Measurements from ENCODE around the gene AKAP11. TPM values are rescaled to one million over a fixed set of nuclear protein-coding genes. Genes with fewer than 3 reads are reported as not detected.

AKAP11 gene
- polyA plus RNA-seq, 2 donors = 3.4 to 4.5 TPM

GRCh38 chr13:42271337-42272114 lies 426 bp upstream of the AKAP11 start:
- WGBS, 2 donors = 3% methylated on average over 45 to 57 of the region's 57 CpGs
- no peaks in the 10 kb centered on the region for H3K9me3 ChIP-seq (ENCODE audit: control insufficient read depth in 2 of 2, insufficient read depth in 1 of 2, low read depth in 1 of 2, low read length in 1 of 2)
- H3K4me1 ChIP-seq (ENCODE audit: control insufficient read depth in 2 of 2, insufficient read depth in 2 of 2, low read length in 1 of 2) = no peaks in the 10 kb centered on the region
- H3K27me3 ChIP-seq (ENCODE audit: control insufficient read depth in 1 of 2, insufficient read depth in 2 of 2, low read length in 2 of 2) = no peaks in the 10 kb centered on the region
- H3K36me3 ChIP-seq (ENCODE audit: control insufficient read depth in 2 of 2, insufficient read depth in 2 of 2, low read length in 1 of 2) = no peaks in the 10 kb centered on the region
- peak overlapping the region; percentile 71 to 93 for H3K4me3 ChIP-seq (ENCODE audit: low read depth in 1 of 2, low read length in 2 of 2)
- H3K27ac ChIP-seq (ENCODE audit: low read depth in 2 of 2, low read length in 1 of 2) = peak overlapping the region; percentile 86 to 87

GRCh38 chr13:42272804-42273175 lies 838 bp downstream of the AKAP11 start:
- Histone ChIP-seq H3K4me1 (ENCODE audit: control insufficient read depth in 2 of 2, insufficient read depth in 2 of 2, low read length in 1 of 2) (no peaks in the 10 kb centered on the region), H3K27ac (ENCODE audit: low read depth in 2 of 2, low read length in 1 of 2) (peak overlapping the region in 1 of 2 donors; percentile 87), H3K36me3 (ENCODE audit: control insufficient read depth in 2 of 2, insufficient read depth in 2 of 2, low read length in 1 of 2) (no peaks in the 10 kb centered on the region), H3K9me3 (ENCODE audit: control insufficient read depth in 2 of 2, insufficient read depth in 1 of 2, low read depth in 1 of 2, low read length in 1 of 2) (no peaks in the 10 kb centered on the region), H3K27me3 (ENCODE audit: control insufficient read depth in 1 of 2, insufficient read depth in 2 of 2, low read length in 2 of 2) (no peaks in the 10 kb centered on the region), H3K4me3 (ENCODE audit: low read depth in 1 of 2, low read length in 2 of 2) (peak overlapping the region; percentile 71 to 93)
- WGBS, 2 donors = 3 to 9% methylated on average over 4 of the region's 4 CpGs

GRCh38 chr13:42274386-42275097 lies 2.6 kb downstream of the AKAP11 start:
- no peaks in the 10 kb centered on the region for H3K27me3 ChIP-seq (ENCODE audit: control insufficient read depth in 1 of 2, insufficient read depth in 2 of 2, low read length in 2 of 2)
- WGBS, 2 donors = 83% methylated on average over 10 of the region's 10 CpGs
- H3K9me3 ChIP-seq (ENCODE audit: control insufficient read depth in 2 of 2, insufficient read depth in 1 of 2, low read depth in 1 of 2, low read length in 1 of 2) = no peaks in the 10 kb centered on the region
- H3K27ac ChIP-seq (ENCODE audit: low read depth in 2 of 2, low read length in 1 of 2) = no peak overlapping the region
- H3K36me3 ChIP-seq (ENCODE audit: control insufficient read depth in 2 of 2, insufficient read depth in 2 of 2, low read length in 1 of 2) = no peaks in the 10 kb centered on the region
- H3K4me3 ChIP-seq (ENCODE audit: low read depth in 1 of 2, low read length in 2 of 2) = no peak overlapping the region
- H3K4me1 ChIP-seq (ENCODE audit: control insufficient read depth in 2 of 2, insufficient read depth in 2 of 2, low read length in 1 of 2) = no peaks in the 10 kb centered on the region

GRCh38 chr13:42275098-42275471 lies 3.1 kb downstream of the AKAP11 start:
- Histone ChIP-seq H3K4me3 (ENCODE audit: low read depth in 1 of 2, low read length in 2 of 2) (no peak overlapping the region), H3K36me3 (ENCODE audit: control insufficient read depth in 2 of 2, insufficient read depth in 2 of 2, low read length in 1 of 2) (no peaks in the 10 kb centered on the region), H3K27ac (ENCODE audit: low read depth in 2 of 2, low read length in 1 of 2) (no peak overlapping the region), H3K9me3 (ENCODE audit: control insufficient read depth in 2 of 2, insufficient read depth in 1 of 2, low read depth in 1 of 2, low read length in 1 of 2) (no peaks in the 10 kb centered on the region), H3K4me1 (ENCODE audit: control insufficient read depth in 2 of 2, insufficient read depth in 2 of 2, low read length in 1 of 2) (no peaks in the 10 kb centered on the region), H3K27me3 (ENCODE audit: control insufficient read depth in 1 of 2, insufficient read depth in 2 of 2, low read length in 2 of 2) (no peaks in the 10 kb centered on the region)
- 73 to 80% methylated on average over 2 of the region's 2 CpGs for WGBS, 2 donors

GRCh38 chr13:42275506-42275905 lies 3.6 kb downstream of the AKAP11 start:
- 89% methylated on average over 4 of the region's 4 CpGs for WGBS, 2 donors
- Histone ChIP-seq H3K9me3 (ENCODE audit: control insufficient read depth in 2 of 2, insufficient read depth in 1 of 2, low read depth in 1 of 2, low read length in 1 of 2) (no peaks in the 10 kb centered on the region), H3K27ac (ENCODE audit: low read depth in 2 of 2, low read length in 1 of 2) (no peak overlapping the region)

GRCh38 chr13:42276683-42277082 lies 4.7 kb downstream of the AKAP11 start:
- Histone ChIP-seq H3K4me1 (ENCODE audit: control insufficient read depth in 2 of 2, insufficient read depth in 2 of 2, low read length in 1 of 2) (no peaks in the 10 kb centered on the region), H3K4me3 (ENCODE audit: low read depth in 1 of 2, low read length in 2 of 2) (no peak overlapping the region), H3K9me3 (ENCODE audit: control insufficient read depth in 2 of 2, insufficient read depth in 1 of 2, low read depth in 1 of 2, low read length in 1 of 2) (no peaks in the 10 kb centered on the region), H3K27ac (ENCODE audit: low read depth in 2 of 2, low read length in 1 of 2) (no peak overlapping the region), H3K36me3 (ENCODE audit: control insufficient read depth in 2 of 2, insufficient read depth in 2 of 2, low read length in 1 of 2) (no peaks in the 10 kb centered on the region), H3K27me3 (ENCODE audit: control insufficient read depth in 1 of 2, insufficient read depth in 2 of 2, low read length in 2 of 2) (no peaks in the 10 kb centered on the region)
- WGBS, 2 donors = 90 to 96% methylated on average over 3 of the region's 3 CpGs

More at GRCh38 chr13:42275506-42275905, 3.6 kb downstream of the AKAP11 start:
- Histone ChIP-seq H3K36me3 (ENCODE audit: control insufficient read depth in 2 of 2, insufficient read depth in 2 of 2, low read length in 1 of 2) (no peaks in the 10 kb centered on the region), H3K4me3 (ENCODE audit: low read depth in 1 of 2, low read length in 2 of 2) (no peak overlapping the region), H3K27me3 (ENCODE audit: control insufficient read depth in 1 of 2, insufficient read depth in 2 of 2, low read length in 2 of 2) (no peaks in the 10 kb centered on the region), H3K4me1 (ENCODE audit: control insufficient read depth in 2 of 2, insufficient read depth in 2 of 2, low read length in 1 of 2) (no peaks in the 10 kb centered on the region)

GRCh38 chr13:42277618-42278276 lies 5.8 kb downstream of the AKAP11 start:
- WGBS, 2 donors = 90 to 92% methylated on average over 7 of the region's 7 CpGs
- Histone ChIP-seq H3K4me1 (ENCODE audit: control insufficient read depth in 2 of 2, insufficient read depth in 2 of 2, low read length in 1 of 2) (no peaks in the 10 kb centered on the region), H3K27ac (ENCODE audit: low read depth in 2 of 2, low read length in 1 of 2) (no peak overlapping the region), H3K36me3 (ENCODE audit: control insufficient read depth in 2 of 2, insufficient read depth in 2 of 2, low read length in 1 of 2) (no peaks in the 10 kb centered on the region), H3K27me3 (ENCODE audit: control insufficient read depth in 1 of 2, insufficient read depth in 2 of 2, low read length in 2 of 2) (no peaks in the 10 kb centered on the region), H3K4me3 (ENCODE audit: low read depth in 1 of 2, low read length in 2 of 2) (no peak overlapping the region), H3K9me3 (ENCODE audit: control insufficient read depth in 2 of 2, insufficient read depth in 1 of 2, low read depth in 1 of 2, low read length in 1 of 2) (no peaks in the 10 kb centered on the region)

GRCh38 chr13:42279080-42279479 lies 7.1 kb downstream of the AKAP11 start:
- Histone ChIP-seq H3K4me3 (ENCODE audit: low read depth in 1 of 2, low read length in 2 of 2) (no peak overlapping the region), H3K27me3 (ENCODE audit: control insufficient read depth in 1 of 2, insufficient read depth in 2 of 2, low read length in 2 of 2) (no peaks in the 10 kb centered on the region), H3K9me3 (ENCODE audit: control insufficient read depth in 2 of 2, insufficient read depth in 1 of 2, low read depth in 1 of 2, low read length in 1 of 2) (no peaks in the 10 kb centered on the region), H3K36me3 (ENCODE audit: control insufficient read depth in 2 of 2, insufficient read depth in 2 of 2, low read length in 1 of 2) (no peaks in the 10 kb centered on the region), H3K27ac (ENCODE audit: low read depth in 2 of 2, low read length in 1 of 2) (no peak overlapping the region), H3K4me1 (ENCODE audit: control insufficient read depth in 2 of 2, insufficient read depth in 2 of 2, low read length in 1 of 2) (no peaks in the 10 kb centered on the region)
- WGBS, 2 donors = 75 to 88% methylated on average over 6 of the region's 6 CpGs

- H3K4me3 ChIP-seq (ENCODE audit: low read depth in 1 of 2, low read length in 2 of 2) = no peak overlapping the region
- WGBS, 2 donors = 56 to 67% methylated on average over 1 of the region's 1 CpG
- no peaks in the 10 kb centered on the region for H3K36me3 ChIP-seq (ENCODE audit: control insufficient read depth in 2 of 2, insufficient read depth in 2 of 2, low read length in 1 of 2)
- H3K4me1 ChIP-seq (ENCODE audit: control insufficient read depth in 2 of 2, insufficient read depth in 2 of 2, low read length in 1 of 2) = no peaks in the 10 kb centered on the region
- H3K27ac ChIP-seq (ENCODE audit: low read depth in 2 of 2, low read length in 1 of 2) = no peak overlapping the region
- H3K27me3 ChIP-seq (ENCODE audit: control insufficient read depth in 1 of 2, insufficient read depth in 2 of 2, low read length in 2 of 2) = no peaks in the 10 kb centered on the region
- no peaks in the 10 kb centered on the region for H3K9me3 ChIP-seq (ENCODE audit: control insufficient read depth in 2 of 2, insufficient read depth in 1 of 2, low read depth in 1 of 2, low read length in 1 of 2)
Observed at GRCh38 chr13:42279986-42280385, 8.0 kb downstream of the AKAP11 start.
